ENCODE measurements around the gene TBC1D22B.
"Not testable (repeated sequence)": the region's sequence is repeated elsewhere in the genome, so short reads cannot be mapped to it uniquely, and the experiment has no call there.

TBC1D22B gene

DNA sequence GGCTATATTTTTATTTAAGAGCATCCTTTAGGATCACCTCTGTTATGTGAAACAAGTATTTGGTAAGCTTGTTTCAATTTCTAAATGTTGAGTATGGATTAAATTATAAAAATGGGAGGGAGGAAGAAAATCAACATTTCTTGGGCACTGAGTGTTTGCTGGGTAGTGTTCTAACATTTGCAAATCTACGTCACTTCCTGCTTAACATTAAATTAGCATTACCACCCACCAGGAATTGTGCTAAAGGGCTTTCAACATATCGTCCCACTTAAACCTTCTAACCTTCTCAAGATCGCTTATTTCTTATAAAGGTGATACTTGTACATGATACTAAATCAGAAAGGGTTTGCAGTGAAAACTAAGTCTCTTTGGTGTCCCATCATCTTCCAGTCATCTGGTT lies 8.3 kb downstream of the TBC1D22B start:
- in situ Hi-C loops (cut with HindIII; ENCODE audit: low sequenced_read_pairs) = no loop called here

DNA sequence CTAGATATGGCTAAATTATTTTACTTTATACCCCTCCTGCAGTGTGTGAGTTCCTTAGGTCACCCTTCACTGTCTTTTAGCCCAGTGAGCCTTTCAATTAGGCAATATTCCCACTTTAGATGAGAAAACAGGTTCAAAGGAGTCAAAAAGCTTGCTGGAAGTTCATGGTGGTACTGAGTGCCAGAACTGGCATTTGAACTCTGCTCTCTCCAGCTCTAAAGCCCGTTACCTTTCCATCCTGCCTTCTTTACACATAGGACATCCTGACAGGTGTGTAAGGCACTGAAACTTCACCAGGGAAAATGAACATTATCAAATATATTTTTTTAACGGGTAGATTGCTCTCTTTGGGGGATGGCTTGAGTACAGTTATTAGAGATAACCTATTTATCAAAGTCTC lies 11.5 kb downstream of the TBC1D22B start:
- in situ Hi-C loops (cut with HindIII; ENCODE audit: low sequenced_read_pairs) = no loop called here

DNA sequence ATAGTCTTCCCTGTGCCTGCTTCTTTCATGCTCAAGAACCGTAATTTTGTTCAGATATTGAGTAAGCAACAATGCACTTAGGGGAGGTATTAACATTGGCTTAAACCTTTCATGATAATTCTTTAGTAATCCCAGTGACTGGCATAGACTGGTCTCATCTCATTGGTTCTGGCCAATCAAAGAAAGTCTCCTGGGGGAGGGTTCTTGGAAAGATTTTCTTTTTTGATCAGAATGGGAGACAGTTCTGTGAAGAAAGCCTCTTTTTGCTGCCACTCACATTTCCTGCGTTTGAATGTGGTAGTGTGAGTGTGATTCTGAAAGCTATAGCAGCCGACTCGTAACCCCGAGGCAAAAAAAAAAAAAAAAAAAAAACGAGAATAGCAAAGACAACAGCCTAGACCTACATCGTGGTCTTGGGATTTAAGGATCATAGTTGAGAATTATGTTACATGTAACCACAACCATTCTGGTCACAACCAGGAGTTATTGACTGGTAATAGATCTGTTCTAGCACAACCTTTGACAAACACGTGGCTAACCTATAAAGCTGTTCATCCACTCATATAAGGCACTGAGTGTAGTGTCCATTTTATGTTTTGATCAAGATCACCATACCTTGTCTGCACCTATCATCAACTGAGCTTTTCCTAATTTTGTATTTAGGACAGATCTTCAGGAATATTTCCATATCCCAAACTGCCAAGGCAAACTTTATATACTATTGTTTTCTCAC lies 15.4 kb downstream of the TBC1D22B start:
- in situ Hi-C loops (cut with HindIII; ENCODE audit: low sequenced_read_pairs) = no loop called here

DNA sequence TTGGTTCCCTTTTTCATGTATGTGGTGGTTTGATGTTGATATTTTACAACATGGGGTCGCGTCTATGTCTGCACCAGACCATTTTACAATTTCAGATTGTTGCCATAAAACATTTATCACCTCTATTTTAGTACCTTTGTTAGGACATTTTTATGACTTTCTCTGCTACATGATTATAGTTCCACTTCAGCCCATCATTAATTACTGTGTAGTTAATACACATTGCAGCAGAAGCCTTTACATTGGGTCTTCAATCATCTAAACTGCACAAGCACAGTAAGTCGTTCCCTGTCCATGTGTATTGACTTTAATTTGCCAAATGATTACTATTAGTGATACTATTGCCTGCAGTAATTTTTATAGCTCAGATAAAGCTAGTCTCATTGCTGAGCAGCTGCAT lies 16.1 kb downstream of the TBC1D22B start:
- in situ Hi-C loops (cut with HindIII; ENCODE audit: low sequenced_read_pairs) = no loop called here

DNA sequence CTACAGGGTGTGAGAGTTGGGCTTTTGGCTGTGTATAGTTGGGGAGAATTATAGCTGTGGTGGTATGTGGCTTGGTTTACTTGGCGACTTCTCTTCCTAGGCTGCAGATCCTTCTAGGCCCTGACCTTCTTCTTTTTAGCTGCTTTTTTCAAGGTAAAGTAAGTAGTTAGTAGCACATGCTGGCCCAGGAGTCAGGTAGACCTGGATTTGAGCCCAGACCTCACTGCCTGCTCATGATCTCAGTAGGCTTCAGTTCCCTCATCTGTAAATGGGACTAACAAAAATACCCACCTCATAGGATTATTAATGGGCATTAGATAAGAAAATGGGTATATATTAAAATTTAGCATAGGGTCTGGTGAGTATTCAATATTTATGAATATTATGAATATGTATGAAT lies 17.8 kb downstream of the TBC1D22B start:
- in situ Hi-C loops (cut with HindIII; ENCODE audit: low sequenced_read_pairs) = no loop called here

DNA sequence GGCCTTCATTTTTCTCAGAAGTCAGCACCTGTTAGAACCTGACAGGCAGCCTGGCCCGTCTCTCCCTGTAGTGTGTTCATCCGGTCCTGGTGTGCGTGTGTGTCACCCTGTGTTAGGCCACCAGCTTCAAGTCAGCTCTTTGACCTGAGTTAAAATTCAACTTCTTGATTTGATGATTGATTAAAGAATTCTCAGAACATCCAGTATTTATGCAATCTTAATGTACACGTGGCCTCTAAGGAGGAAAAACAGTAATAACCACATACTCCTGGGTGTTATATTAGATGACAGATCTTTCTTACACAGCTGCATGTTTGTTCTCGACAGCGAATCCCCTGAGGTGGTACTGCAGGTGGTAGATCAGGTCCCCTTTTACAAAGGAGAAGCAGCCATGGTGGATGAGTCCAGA lies 19.4 kb downstream of the TBC1D22B start:
- in situ Hi-C loops (cut with HindIII; ENCODE audit: low sequenced_read_pairs) = no loop called here

DNA sequence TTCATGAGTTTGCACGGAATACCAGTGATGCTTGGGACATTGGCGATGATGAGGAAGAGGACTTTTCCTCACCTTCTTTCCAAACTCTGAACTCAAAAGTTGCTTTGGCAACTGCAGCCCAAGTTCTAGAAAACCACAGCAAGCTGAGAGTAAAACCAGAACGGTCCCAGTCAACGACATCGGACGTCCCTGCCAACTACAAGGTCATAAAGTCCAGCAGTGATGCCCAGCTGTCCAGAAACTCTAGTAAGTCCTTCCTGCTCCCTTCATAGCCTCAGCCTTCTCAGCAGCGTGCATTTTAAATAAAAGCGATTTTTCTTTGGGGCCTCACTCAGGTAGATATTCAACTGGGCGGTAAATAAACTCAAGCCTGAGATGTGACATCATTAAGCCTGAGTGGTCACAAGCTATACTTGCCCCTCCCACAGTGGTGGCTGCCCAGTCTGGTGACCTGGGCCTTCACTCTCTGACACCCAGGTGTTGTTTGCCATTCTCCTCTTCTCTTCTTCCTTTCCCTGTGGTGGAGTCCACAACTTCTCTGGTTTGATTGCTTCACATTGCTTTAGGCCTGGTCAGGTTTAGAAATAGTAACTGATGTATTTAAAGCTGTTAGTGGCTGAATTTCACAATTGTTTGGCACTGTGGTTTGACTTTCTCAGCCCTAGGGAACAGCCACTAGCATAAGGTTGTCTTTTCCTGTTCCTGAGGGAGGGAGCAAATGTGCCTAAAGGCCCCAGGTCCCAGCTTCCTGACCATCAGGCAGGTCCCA lies 22.0 kb downstream of the TBC1D22B start:
- in situ Hi-C loops (cut with HindIII; ENCODE audit: low sequenced_read_pairs) = no loop called here

DNA sequence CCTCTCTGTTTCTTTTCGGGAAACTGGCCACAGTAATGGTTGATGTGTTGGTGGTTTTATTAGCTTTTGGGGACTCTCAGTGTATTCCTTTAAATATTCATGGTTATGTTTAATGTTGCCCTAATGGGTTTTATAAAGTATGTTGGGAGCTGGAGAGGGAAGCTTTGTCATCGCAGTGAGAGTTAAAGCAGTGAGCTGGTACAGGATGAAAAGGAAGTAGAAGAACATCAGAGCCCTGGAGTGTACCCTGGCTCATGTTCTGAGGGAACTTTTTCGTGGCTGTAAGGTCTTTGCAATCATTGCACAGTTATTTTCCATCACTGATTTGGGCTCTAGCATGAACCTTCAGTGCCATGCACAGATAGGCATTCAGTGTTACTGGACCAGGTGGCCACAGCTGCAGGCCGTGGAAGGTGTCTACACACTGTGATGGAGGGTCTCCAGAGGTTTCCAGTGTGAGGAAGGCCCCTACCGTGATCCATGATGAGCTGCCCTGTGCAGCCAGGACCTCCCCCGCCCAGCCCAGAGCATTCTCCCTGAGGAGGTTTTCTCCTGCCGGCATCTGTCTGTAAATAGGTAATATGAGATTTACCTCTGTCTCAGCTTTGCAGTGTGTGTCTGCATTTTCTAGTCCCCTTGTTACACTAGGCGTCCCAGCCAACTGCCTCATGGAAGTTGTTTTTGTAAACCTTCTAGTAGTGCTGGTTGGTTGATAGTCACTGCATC lies 22.8 kb downstream of the TBC1D22B start:
- in situ Hi-C loops (cut with HindIII; ENCODE audit: low sequenced_read_pairs) = no loop called here

DNA sequence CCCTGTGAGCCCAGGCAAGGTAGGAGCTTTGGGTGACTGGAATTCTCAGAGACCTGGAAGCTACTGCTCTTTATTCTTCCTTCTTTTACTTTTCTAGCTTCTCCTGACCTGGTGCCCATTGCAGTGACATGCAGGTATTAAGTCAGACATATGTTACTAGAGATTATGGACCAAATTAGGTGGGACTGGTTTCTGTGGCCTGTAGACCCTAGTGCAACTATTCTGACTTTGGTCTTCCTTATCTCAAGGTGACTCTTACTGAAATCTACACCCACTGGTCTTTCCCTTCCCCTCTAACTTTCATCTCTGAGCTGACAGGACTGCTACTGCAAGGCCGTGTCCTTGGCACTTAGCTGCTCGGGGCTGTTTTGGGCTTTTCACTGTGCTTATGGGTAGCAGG lies 24.8 kb downstream of the TBC1D22B start:
- in situ Hi-C loops (cut with HindIII; ENCODE audit: low sequenced_read_pairs) = no loop called here

DNA sequence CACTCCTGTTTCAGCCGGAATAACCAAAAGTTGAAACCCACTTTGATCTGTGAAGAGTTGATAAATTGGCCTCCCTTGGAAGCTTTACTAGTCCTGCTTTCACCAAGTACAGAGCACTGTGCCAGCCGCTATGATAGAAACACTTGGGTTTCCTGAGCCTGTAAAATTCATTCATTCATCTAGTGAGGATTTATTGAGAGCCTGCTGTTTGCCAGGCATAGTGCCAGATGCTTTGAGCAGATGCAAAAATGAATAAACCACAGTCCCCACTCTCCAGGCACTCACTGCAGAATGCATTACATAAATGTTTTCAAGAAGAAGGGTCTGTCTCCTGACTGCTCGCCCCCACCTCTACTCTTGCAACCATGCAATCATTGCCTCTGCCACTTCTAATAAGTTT lies 25.7 kb downstream of the TBC1D22B start:
- in situ Hi-C loops (cut with HindIII; ENCODE audit: low sequenced_read_pairs) = no loop called here

DNA sequence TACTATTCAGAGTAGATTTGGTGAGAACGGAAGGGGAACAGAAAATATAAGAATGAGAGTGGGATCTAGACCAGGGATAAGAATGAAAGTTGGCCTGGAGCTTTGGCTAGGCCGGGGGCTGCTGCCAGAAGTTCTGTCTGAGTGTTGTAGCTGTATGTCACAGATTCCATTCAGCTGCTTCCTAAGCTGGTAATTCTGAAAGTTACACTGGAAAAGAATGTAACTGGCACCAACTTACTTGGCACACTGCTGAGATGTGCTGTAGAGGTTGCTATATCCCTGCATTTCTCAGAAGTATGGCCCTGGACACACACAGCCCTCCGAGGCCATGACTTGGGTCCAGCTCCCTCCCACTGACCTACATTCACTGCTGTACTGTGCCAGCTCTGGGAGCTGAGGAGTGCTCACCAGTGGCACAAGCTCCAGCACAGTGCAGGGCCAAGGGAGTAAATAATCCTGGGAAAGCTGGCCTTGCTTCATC lies 26.1 kb downstream of the TBC1D22B start:
- in situ Hi-C loops (cut with HindIII; ENCODE audit: low sequenced_read_pairs) = no loop called here

DNA sequence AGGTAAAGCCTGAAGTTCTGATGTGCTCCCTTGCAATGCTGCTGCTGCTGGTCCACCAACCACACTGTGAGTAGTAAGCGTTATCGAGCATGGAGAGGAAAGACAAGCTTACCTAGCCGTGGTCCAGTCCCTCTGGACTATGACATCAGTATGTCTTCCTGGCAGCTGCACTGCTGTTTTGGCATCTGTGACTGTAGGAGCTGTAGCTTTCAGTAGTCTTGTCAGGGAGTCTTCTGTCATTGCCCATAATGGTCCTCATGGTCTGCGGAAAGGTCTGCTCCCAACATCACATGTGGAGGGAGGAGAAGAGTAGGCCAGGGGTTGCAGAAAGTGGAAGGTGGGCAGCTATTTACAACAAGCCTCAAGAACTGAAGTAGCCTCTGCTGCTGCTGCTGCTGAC lies 27.2 kb downstream of the TBC1D22B start:
- in situ Hi-C loops (cut with HindIII; ENCODE audit: low sequenced_read_pairs) = no loop called here

DNA sequence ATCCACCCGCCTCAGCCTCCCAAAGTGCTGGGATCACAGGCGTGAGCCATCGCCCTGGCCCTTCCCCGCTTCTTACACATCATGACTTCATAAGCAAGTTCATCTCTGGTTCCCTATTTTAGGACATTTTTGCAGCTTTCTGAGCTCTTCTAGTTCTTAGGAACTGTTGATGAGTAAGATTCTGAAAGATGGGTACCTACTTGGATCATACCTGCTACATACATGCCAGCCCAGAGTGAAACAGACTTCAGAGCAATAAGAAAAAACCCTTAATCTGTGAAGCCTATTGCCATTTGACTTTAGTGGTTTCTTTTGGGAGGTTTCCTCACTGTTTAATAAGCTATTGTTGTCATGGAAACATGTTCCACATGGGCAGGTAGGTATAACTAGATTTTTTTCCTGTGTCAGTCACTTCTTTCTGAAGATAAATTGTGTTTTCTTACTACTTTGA lies 28.3 kb downstream of the TBC1D22B start:
- in situ Hi-C loops (cut with HindIII; ENCODE audit: low sequenced_read_pairs) = no loop called here

DNA sequence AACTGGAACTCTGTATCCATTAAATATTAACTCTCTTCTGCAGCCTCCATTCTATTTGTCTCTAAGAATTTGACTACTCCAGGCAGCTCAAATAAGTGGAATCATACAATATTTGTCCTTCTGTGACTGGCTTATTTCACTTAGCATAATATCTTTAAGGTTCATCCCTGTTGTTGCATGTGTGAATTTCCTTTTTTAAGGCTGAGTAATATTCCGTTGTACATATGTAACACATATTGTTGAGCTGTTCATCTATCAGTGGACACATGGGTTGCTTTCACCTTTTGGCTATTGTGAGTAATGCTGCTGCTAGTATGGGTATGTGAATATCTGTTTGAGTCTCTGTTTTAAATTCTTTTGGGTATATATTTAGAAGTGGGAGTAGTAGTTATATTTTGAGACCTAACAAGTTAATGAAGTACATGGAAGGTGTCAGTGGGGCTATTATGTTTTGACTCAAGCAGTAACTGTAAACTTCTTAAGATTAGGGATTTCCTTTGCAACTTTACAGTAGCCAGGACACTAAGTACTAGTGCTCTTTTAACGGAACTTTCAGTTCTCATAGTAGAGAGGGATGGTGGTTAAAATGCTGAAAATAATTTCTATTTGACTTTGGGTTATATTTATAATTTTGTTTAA lies 30.1 kb downstream of the TBC1D22B start:
- in situ Hi-C loops (cut with HindIII; ENCODE audit: low sequenced_read_pairs) = no loop called here

DNA sequence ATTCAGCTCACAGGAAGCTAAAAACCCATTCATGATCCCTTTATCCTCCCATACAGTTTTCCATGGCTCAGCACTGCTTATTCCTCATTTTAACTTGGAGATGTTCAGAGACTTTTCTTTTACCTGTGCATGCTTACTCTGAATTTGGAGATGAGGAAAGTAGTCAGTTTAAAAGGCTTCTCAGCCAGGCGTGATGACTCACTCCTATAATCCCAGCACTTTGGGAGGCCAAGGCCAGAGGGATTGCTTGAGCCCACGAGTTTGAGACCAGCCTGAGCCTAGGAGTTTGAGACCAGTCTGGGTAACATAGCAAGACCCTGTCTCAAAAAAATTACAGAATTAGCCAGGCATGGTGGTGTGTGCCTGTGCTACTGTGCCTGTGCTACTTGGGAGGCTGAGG lies 30.7 kb downstream of the TBC1D22B start:
- in situ Hi-C loops (cut with HindIII; ENCODE audit: low sequenced_read_pairs) = no loop called here

DNA sequence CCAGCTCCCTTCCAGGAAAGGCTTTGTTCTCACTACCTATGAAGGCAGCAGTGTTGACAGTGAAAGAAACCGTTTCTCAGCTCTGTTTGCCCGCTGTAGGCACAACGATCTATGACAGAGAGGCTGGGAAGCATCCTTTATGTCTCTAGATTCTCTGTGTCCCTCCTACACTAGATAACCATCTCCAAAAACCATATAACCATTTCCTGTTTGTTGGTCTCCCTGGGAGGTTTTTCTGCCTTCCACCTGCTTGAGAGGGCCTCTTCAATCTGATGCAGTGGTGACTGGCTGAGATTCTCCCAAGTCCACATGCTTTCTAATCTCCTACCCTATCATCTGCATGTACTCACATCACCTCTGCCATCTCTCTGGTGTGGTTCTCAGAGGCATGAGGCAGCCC lies 32.4 kb downstream of the TBC1D22B start:
- in situ Hi-C loops (cut with HindIII; ENCODE audit: low sequenced_read_pairs) = no loop called here

DNA sequence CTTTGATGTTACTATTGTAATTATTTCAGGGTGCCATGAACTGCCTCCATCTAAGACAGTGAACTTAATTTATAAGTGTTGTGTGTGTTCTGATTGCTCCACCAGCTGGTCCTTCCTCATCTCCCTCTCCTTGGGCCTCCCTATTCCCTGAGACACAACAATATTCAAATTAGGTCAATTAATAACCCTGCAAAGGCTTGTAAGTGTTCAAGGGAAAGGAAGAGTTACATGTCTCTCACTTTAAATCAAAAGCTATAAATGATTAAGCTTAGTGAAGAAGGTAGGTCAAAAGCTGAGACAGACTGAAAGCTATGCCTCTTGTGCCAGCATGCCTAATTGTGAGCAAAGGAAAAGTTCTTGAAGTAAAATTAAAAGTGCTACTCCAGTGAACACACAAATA lies 35.9 kb downstream of the TBC1D22B start:
- in situ Hi-C loops (cut with HindIII; ENCODE audit: low sequenced_read_pairs) = no loop called here

DNA sequence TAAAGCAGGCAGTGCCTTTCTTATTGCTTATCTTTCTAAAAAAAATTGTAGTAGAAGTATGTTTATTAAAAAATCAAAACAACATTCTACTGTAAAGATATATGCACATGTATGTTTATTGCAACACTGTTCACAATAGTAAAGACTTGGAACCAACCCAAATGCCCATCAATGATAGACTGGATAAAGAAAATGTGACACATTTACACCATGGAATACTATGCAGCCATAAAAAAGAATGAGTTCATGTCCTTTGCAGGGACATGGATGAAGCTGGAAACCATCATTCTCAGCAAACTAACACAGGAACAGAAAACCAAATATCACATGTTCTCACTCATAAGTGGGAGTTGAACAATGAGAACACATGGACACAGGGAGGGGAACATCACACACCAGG lies 40.1 kb downstream of the TBC1D22B start:
- in situ Hi-C loops (cut with HindIII; ENCODE audit: low sequenced_read_pairs) = not testable (repeated sequence)

DNA sequence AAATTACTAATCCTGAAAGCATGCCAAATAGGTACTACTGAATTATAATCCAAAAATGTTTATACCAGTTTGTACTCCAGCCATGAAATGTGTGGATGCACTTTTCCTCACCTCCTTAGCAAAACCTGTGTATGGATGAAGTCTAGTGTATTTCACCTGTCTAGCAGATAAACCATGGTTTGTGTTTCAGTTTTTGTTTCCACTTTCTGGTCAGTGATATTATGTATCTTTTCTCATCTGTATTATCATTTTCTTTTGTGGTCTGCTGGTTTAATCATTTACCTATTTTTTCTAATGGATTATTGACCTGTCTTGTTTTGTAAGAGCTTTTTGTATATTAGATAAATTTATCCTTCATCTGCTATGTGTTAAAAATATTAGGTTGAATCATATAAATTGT lies 41.4 kb downstream of the TBC1D22B start:
- in situ Hi-C loops (cut with HindIII; ENCODE audit: low sequenced_read_pairs) = no loop called here

DNA sequence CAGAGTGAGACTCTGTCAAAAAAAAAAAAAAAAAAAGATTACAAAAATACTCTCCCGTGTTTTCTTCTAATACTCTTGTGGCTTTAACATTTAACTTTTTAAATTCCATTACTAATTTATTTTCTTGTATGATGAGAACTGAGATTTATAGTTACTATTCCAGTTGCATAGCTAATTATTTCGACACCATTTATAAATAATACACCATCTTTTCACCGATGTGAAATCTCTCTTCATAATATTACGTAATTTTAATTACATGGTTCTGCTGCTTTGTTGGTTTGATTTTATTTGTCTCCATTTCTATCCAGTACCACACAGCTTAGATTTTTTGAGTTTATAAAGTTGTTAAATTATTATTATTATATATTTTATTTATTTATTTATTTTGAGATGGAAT lies 42.4 kb downstream of the TBC1D22B start:
- in situ Hi-C loops (cut with HindIII; ENCODE audit: low sequenced_read_pairs) = no loop called here

DNA sequence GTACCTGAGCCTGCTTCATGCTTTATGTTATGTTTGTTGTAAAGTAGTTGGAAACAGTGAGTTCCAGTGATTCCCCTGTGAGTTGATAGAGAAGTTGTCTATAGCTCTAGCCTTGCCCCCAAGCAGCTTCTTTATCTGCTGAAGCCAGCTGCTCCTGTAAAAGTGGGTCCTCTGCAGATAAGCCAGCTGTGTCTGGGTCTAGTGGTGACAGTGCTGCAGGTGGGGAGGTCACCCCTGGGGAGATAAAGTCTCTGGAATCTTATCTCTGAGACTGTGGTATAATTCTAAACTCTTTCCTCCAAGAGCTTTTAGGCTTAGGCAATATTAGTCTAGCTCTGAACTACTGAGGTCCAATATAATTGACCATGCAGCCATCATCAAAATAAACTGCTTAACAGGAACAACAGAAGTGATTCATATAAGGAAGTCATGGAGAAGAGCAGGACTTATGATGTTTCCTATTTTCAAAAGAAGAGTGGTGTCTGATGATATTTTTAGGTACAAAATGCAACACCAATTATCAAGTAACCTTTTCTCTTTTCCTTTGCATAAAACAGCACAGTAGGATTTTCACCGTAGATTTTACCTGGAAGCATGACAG lies 44.6 kb downstream of the TBC1D22B start:
- in situ Hi-C loops (cut with HindIII; ENCODE audit: low sequenced_read_pairs) = no loop called here
